H9 (cell line): Measurements from ENCODE around the gene MARCKS. TPM values are rescaled to one million over a fixed set of nuclear protein-coding genes. Genes with fewer than 3 reads are reported as not detected.

ENCODE experiments used
- DNase-seq: peaks from one replicate; pipeline ENCODE4 v3.0.0-alpha.2; 2017
- H2AFZ ChIP-seq: one replicate; pipeline ENCODE4 v1.6.1; 2013; ENCODE audit warnings: mild to moderate bottlenecking, low read length, control low read depth, moderate library complexity
- H2AK5ac ChIP-seq: 2 replicates; pipeline ENCODE4 v1.6.1; 2013; ENCODE audit warnings: low read length, control low read depth, mixed read lengths; ENCODE audit not compliant: insufficient read length
- H2BK120ac ChIP-seq: one replicate; pipeline ENCODE4 v1.6.1; 2013; ENCODE audit warnings: low read depth, mild to moderate bottlenecking, low read length, control low read depth, inconsistent platforms; ENCODE audit not compliant: poor library complexity, severe bottlenecking
- H2BK12ac ChIP-seq: 2 replicates; pipeline ENCODE4 v1.6.1; 2013; ENCODE audit warnings: low read length, control low read depth, mixed read lengths, low read depth; ENCODE audit not compliant: insufficient read length
- H2BK15ac ChIP-seq: 2 replicates; pipeline ENCODE4 v1.6.1; 2013; ENCODE audit warnings: low read depth, low read length, control low read depth
- H2BK20ac ChIP-seq: one replicate; pipeline ENCODE4 v1.6.1; 2013; ENCODE audit warnings: low read depth, mild to moderate bottlenecking, low read length, control low read depth, inconsistent platforms; ENCODE audit not compliant: poor library complexity, severe bottlenecking
- H2BK5ac ChIP-seq: 2 replicates; pipeline ENCODE4 v1.6.1; 2013; ENCODE audit warnings: low read length, control low read depth, mixed read lengths; ENCODE audit not compliant: insufficient read length
- H3K14ac ChIP-seq: 2 replicates; pipeline ENCODE4 v1.6.1; 2013; ENCODE audit warnings: low read length, control low read depth; ENCODE audit not compliant: insufficient read depth
- H3K18ac ChIP-seq: 2 replicates; pipeline ENCODE4 v1.6.1; 2013; ENCODE audit warnings: low read depth, mild to moderate bottlenecking, mixed read lengths, low read length, control low read depth; ENCODE audit not compliant: insufficient read length
- H3K23ac ChIP-seq: 2 replicates; pipeline ENCODE4 v1.6.1; 2013; ENCODE audit warnings: low read length, control low read depth, mixed read lengths, low read depth; ENCODE audit not compliant: insufficient read length
- H3K23me2 ChIP-seq: 2 replicates; pipeline ENCODE4 v1.6.1; 2013; ENCODE audit warnings: low read depth, mild to moderate bottlenecking, mixed read lengths, low read length, control low read depth; ENCODE audit not compliant: insufficient read length, poor library complexity, severe bottlenecking
- H3K27ac ChIP-seq: 2 replicates; pipeline ENCODE4 v1.5.1; 2013; ENCODE audit warnings: low read length, control low read depth, mixed read lengths, low read depth; ENCODE audit not compliant: insufficient read length
- H3K27me3 ChIP-seq: 2 replicates; pipeline ENCODE4 v1.6.1; 2013; ENCODE audit warnings: low read length, control low read depth, inconsistent platforms; ENCODE audit not compliant: insufficient read depth
- H3K4ac ChIP-seq: 2 replicates; pipeline ENCODE4 v1.6.1; 2013; ENCODE audit warnings: low read depth, mild to moderate bottlenecking, control low read depth, inconsistent platforms, low read length, moderate library complexity
- H3K4me1 ChIP-seq: 2 replicates; pipeline ENCODE4 v1.6.1; 2013; ENCODE audit warnings: low read length, control low read depth, inconsistent platforms; ENCODE audit not compliant: insufficient read depth
- H3K4me2 ChIP-seq: 2 replicates; pipeline ENCODE4 v1.6.1; 2013; ENCODE audit warnings: low read length, control low read depth, mixed read lengths; ENCODE audit not compliant: insufficient read length, insufficient read depth
- H3K56ac ChIP-seq: 2 replicates; pipeline ENCODE4 v1.6.1; 2013; ENCODE audit warnings: low read depth, mild to moderate bottlenecking, mixed read lengths, low read length, control low read depth; ENCODE audit not compliant: insufficient read length
- H3K79me1 ChIP-seq: 2 replicates; pipeline ENCODE4 v1.6.1; 2013; ENCODE audit warnings: low read depth, mild to moderate bottlenecking, moderate library complexity, low read length, control low read depth, inconsistent platforms; ENCODE audit not compliant: insufficient read depth, poor library complexity, severe bottlenecking
- H3K79me2 ChIP-seq: 2 replicates; pipeline ENCODE4 v1.6.1; 2013; ENCODE audit warnings: low read length, control low read depth, inconsistent platforms; ENCODE audit not compliant: insufficient read depth
- H3K9ac ChIP-seq: 2 replicates; pipeline ENCODE4 v1.6.1; 2013; ENCODE audit warnings: low read length, control low read depth, mixed read lengths; ENCODE audit not compliant: insufficient read length; ENCODE audit errors: extremely low read depth
- H3K9me3 ChIP-seq: one replicate; pipeline ENCODE4 v1.6.1; 2013; ENCODE audit warnings: low read depth, low read length, inconsistent platforms; ENCODE audit not compliant: control insufficient read depth
- H3T11ph ChIP-seq: one replicate; pipeline ENCODE4 v1.6.1; 2013; ENCODE audit warnings: mild to moderate bottlenecking, low read length, control low read depth, inconsistent platforms
- H4K20me1 ChIP-seq: one replicate; pipeline ENCODE4 v1.6.1; 2013; ENCODE audit not compliant: control insufficient read depth, insufficient read length, insufficient read depth
- H4K5ac ChIP-seq: 2 replicates; pipeline ENCODE4 v1.6.1; 2013; ENCODE audit warnings: low read depth, mild to moderate bottlenecking, mixed read lengths, low read length, control low read depth; ENCODE audit not compliant: insufficient read length
- H4K8ac ChIP-seq: replicated peaks from 2 replicates; pipeline ENCODE4 v1.6.1; 2013; ENCODE audit warnings: low read length, control low read depth, mixed read lengths, low read depth; ENCODE audit not compliant: insufficient read length
- H4K91ac ChIP-seq: 2 replicates; pipeline ENCODE4 v1.6.1; 2013; ENCODE audit warnings: low read depth, mild to moderate bottlenecking, moderate library complexity, mixed read lengths, low read length, control low read depth; ENCODE audit not compliant: insufficient read length
- H3K27ac Mint-ChIP-seq, 3 experiments: 2 replicates in 2 of 3; 3 replicates in 1 of 3; pipeline ENCODE4 v1.8.0; 2020 to 2021; ENCODE audit warnings: mixed read lengths in 3 of 3, mild to moderate bottlenecking in 1 of 3, moderate library complexity in 1 of 3
- H3K27me3 Mint-ChIP-seq: 2 replicates; pipeline ENCODE4 v1.8.0; 2021; ENCODE audit warnings: low read depth, mild to moderate bottlenecking, moderate library complexity, mixed read lengths
- H3K36me3 Mint-ChIP-seq, 3 experiments: 2 replicates in 2 of 3; 3 replicates in 1 of 3; pipeline ENCODE4 v1.8.0; 2020 to 2021; ENCODE audit warnings: low read depth in 3 of 3, mixed read lengths in 3 of 3; ENCODE audit not compliant: insufficient read depth in 1 of 3
- H3K4me1 Mint-ChIP-seq, 2 experiments: 2 replicates each; pipeline ENCODE4 v1.8.0; 2020; ENCODE audit warnings: mixed read lengths in 2 of 2
- H3K4me3 Mint-ChIP-seq, 2 experiments: 2 replicates in 1 of 2; 3 replicates in 1 of 2; pipeline ENCODE4 v1.8.0; 2020 to 2021; ENCODE audit warnings: mild to moderate bottlenecking in 2 of 2, mixed read lengths in 2 of 2, moderate library complexity in 1 of 2
- H3K9me3 Mint-ChIP-seq, 2 experiments: 2 replicates in 1 of 2; 3 replicates in 1 of 2; pipeline ENCODE4 v1.8.0; 2020; ENCODE audit warnings: mild to moderate bottlenecking in 2 of 2, mixed read lengths in 2 of 2, moderate library complexity in 1 of 2
- CTCF ChIP-seq: fragments of 200-600 bp; sonication (generic); conservative IDR thresholded peaks from 3 replicates; pipeline ENCODE4 v1.8.0; 2021; ENCODE audit warnings: antibody characterized with exemption, mild to moderate bottlenecking
- WGBS: extraction: QIAGEN DNeasy Blood & Tissue Kit; methylation state at CpG from one replicate; pipeline ENCODE4 v1.1.7; 2013; ENCODE audit warnings: missing lambda C conversion rate, low lambda C conversion rate, mixed read lengths; ENCODE audit not compliant: insufficient read length; ENCODE audit errors: extremely low coverage; 5-methylcytosine and 5-hydroxymethylcytosine counted together
- total RNA-seq: library from RNA; stranded (reverse); gene quantifications from 2 replicates; pipeline ENCODE4 v1.2.1, GENCODE V29; 2021

Gene MARCKS
- total RNA-seq, 1 experiment from 2014 or later = 164 TPM

GRCh38 chr6:113824866-113825265 is 32.3 kb upstream of the MARCKS start:
- H4K8ac ChIP-seq = no peak overlapping the region
- H3K79me1 ChIP-seq = no peaks in the 10 kb centered on the region
- Mint-ChIP-seq H3K9me3 (peaks cover 0 to 3% of the 10 kb centered on the region in 2 experiments; a peak in 1 of 5 replicates), H3K4me3 (no peak overlapping the region), H3K4me1 (peaks cover 16 to 21% of the 10 kb centered on the region in 2 experiments), H3K27me3 (peaks cover 30% of the 10 kb centered on the region), H3K27ac (no peak overlapping the region), H3K36me3 (no peaks in the 10 kb centered on the region; a peak in 1 of 7 replicates)
- no peak overlapping the region for H2BK12ac ChIP-seq
- H3K27me3 ChIP-seq = no peaks in the 10 kb centered on the region
- no peaks in the 10 kb centered on the region for H3K23me2 ChIP-seq
- DNase-seq = no peak
- no peak overlapping the region for H3K56ac ChIP-seq
- no peak overlapping the region for H4K5ac ChIP-seq
- H3K23ac ChIP-seq = no peak overlapping the region
- H2BK120ac ChIP-seq = no peak overlapping the region
- no peak overlapping the region for H3K27ac ChIP-seq
- H4K91ac ChIP-seq = no peak overlapping the region
- H2BK5ac ChIP-seq = no peak overlapping the region
- TF ChIP-seq CTCF = no peak
- no peak overlapping the region for H3T11ph ChIP-seq
- H3K14ac ChIP-seq = no peak overlapping the region
- H3K4ac ChIP-seq = no peak overlapping the region
- H2AFZ ChIP-seq = no peak overlapping the region
- H2BK15ac ChIP-seq = no peak overlapping the region
- peaks cover 2% of the 10 kb centered on the region; the same call in 1 of the 2 replicates for H3K4me1 ChIP-seq
- no peak overlapping the region for H2BK20ac ChIP-seq
- no peak overlapping the region for H3K18ac ChIP-seq
- WGBS = no CpG with 5 or more reads among the region's 3 CpGs
- H4K20me1 ChIP-seq = no peaks in the 10 kb centered on the region
- H3K9me3 ChIP-seq = no peaks in the 10 kb centered on the region
- no peak overlapping the region for H2AK5ac ChIP-seq
- no peak overlapping the region for H3K4me2 ChIP-seq
- H3K9ac ChIP-seq = no peak overlapping the region
- H3K79me2 ChIP-seq = no peaks in the 10 kb centered on the region
